GM12878 (cell line): Measurements from ENCODE around the gene CTSD.

Experiments
- CREB1 ChIP-seq: IDR thresholded peaks from 2 replicates; pipeline ENCODE4 v1.6.1; 2012; ENCODE audit warnings: low read depth, mild to moderate bottlenecking, inconsistent platforms
- MAX ChIP-seq: IDR thresholded peaks from 2 replicates; pipeline ENCODE4 v1.6.1; 2012; ENCODE audit warnings: low read depth, low read length, improper control_type of control experiment
- SUZ12 ChIP-seq: fragments of 200-600 bp; sonication (generic); IDR thresholded peaks from one replicate; pipeline ENCODE4 v1.6.1; 2018; ENCODE audit warnings: antibody characterized with exemption, mild to moderate bottlenecking; ENCODE audit not compliant: unreplicated experiment

GRCh38 chr11:1736447-1736992, 27.2 kb downstream of the CTSD start:
- TF ChIP-seq CREB1 (no peak), MAX (no peak), SUZ12 (no peak)
